ENCODE results near the gene TCF4.

- TF ChIP-seq, protein P1, sequence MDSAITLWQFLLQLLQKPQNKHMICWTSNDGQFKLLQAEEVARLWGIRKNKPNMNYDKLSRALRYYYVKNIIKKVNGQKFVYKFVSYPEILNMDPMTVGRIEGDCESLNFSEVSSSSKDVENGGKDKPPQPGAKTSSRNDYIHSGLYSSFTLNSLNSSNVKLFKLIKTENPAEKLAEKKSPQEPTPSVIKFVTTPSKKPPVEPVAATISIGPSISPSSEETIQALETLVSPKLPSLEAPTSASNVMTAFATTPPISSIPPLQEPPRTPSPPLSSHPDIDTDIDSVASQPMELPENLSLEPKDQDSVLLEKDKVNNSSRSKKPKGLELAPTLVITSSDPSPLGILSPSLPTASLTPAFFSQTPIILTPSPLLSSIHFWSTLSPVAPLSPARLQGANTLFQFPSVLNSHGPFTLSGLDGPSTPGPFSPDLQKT (CRISPR knock-in tag; IDR thresholded peaks at IDR 0.05; ENCODE audit: borderline replicate concordance): no peak
- TF ChIP-seq CREM (IDR thresholded peaks at IDR 0.05) (no peak), CREM (CRISPR knock-in tag; IDR thresholded peaks at IDR 0.05) (no peak), POLR2A (IDR thresholded peaks at IDR 0.05; ENCODE audit: insufficient read depth in 1 of 2, low read depth in 2 of 2, low read length in 2 of 2) (no peak), XRCC5 (optimal IDR thresholded peaks at IDR 0.05; ENCODE audit: low read length) (no peak), ZKSCAN1 (IDR thresholded peaks at IDR 0.05; ENCODE audit: low read length) (no peak), CBFB (CRISPR knock-in tag; IDR thresholded peaks at IDR 0.05) (no peak)
- TF ChIP-seq, protein P2, sequence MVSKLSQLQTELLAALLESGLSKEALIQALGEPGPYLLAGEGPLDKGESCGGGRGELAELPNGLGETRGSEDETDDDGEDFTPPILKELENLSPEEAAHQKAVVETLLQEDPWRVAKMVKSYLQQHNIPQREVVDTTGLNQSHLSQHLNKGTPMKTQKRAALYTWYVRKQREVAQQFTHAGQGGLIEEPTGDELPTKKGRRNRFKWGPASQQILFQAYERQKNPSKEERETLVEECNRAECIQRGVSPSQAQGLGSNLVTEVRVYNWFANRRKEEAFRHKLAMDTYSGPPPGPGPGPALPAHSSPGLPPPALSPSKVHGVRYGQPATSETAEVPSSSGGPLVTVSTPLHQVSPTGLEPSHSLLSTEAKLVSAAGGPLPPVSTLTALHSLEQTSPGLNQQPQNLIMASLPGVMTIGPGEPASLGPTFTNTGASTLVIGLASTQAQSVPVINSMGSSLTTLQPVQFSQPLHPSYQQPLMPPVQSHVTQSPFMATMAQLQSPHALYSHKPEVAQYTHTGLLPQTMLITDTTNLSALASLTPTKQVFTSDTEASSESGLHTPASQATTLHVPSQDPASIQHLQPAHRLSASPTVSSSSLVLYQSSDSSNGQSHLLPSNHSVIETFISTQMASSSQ (IDR thresholded peaks at IDR 0.05; ENCODE audit: low read depth): no peak
- TF ChIP-seq, protein P2 (CRISPR knock-in tag; IDR thresholded peaks at IDR 0.05; ENCODE audit: borderline replicate concordance): no peak
- TF ChIP-seq, protein P3, sequence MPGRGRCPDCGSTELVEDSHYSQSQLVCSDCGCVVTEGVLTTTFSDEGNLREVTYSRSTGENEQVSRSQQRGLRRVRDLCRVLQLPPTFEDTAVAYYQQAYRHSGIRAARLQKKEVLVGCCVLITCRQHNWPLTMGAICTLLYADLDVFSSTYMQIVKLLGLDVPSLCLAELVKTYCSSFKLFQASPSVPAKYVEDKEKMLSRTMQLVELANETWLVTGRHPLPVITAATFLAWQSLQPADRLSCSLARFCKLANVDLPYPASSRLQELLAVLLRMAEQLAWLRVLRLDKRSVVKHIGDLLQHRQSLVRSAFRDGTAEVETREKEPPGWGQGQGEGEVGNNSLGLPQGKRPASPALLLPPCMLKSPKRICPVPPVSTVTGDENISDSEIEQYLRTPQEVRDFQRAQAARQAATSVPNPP (CRISPR knock-in tag; IDR thresholded peaks at IDR 0.05): no peak
Observed at GRCh38 chr18:55220523-55220922, 367.5 kb downstream of the TCF4 start.

Measured in HepG2 (cell line).